GM12878 (cell line): ENCODE measurements around the gene ISM1. TPM values are rescaled to one million over a fixed set of nuclear protein-coding genes. Genes with fewer than 3 reads are reported as not detected.

ENCODE experiments used
- CTCF ChIP-seq, 3 experiments: IDR thresholded peaks in 2 of 3; conservative IDR thresholded peaks in 1 of 3; 2 replicates each; pipeline ENCODE4 v1.5.1; 2011; ENCODE audit warnings: low read depth in 3 of 3, low read length in 3 of 3, mild to moderate bottlenecking in 3 of 3, control low read depth in 2 of 3, moderate library complexity in 2 of 3, inconsistent platforms in 1 of 3, mixed read lengths in 1 of 3; ENCODE audit not compliant: control insufficient read depth in 2 of 3, insufficient read depth in 1 of 3; ENCODE audit errors: extremely low read depth in 1 of 3
- IKZF1 ChIP-seq: fragments of 450-650 bp; conservative IDR thresholded peaks from 2 replicates; pipeline ENCODE4 v1.6.1; 2017; ENCODE audit warnings: antibody characterized with exemption, mild to moderate bottlenecking
- KAT2A ChIP-seq: conservative IDR thresholded peaks from 2 replicates; pipeline ENCODE4 v1.6.1; 2011; ENCODE audit warnings: low read depth, low read length; ENCODE audit not compliant: control insufficient read depth
- POLR2AphosphoS5 ChIP-seq: IDR thresholded peaks from 2 replicates; pipeline ENCODE4 v1.6.1; 2011; ENCODE audit warnings: mild to moderate bottlenecking, low read length, inconsistent platforms
- TCF12 ChIP-seq: IDR thresholded peaks from 2 replicates; pipeline ENCODE4 v1.6.1; 2011; ENCODE audit warnings: low read depth, mild to moderate bottlenecking, low read length
- ZNF207 ChIP-seq: fragments of 450-650 bp; IDR thresholded peaks from 2 replicates; pipeline ENCODE4 v1.6.1; 2014; ENCODE audit warnings: antibody characterized with exemption, mild to moderate bottlenecking, borderline replicate concordance
- ZNF24 ChIP-seq: fragments of 450-650 bp; IDR thresholded peaks from 2 replicates; pipeline ENCODE4 v1.6.1; 2017; ENCODE audit warnings: antibody characterized with exemption, mild to moderate bottlenecking
- polyA plus RNA-seq, 11 experiments: library from polyadenylated mRNA; depleted of rRNA in 4 of 11; unstranded in 6 of 11; stranded (reverse) in 5 of 11; fragments of >200 nt; fragmentation: Nextera tagmentation in 4 of 11; fragmentation: Illumina TruSeq in 1 of 11; extraction: Ambion mirVana in 4 of 11; extraction: Trizol in 1 of 11; gene quantifications; 1 replicate in 1 of 11; 2 replicates in 10 of 11; pipeline versions ENCODE4 v1.2.1 to v1.2.3, GENCODE V29; 2011 to 2016; ENCODE audit warnings: inconsistent platforms in 2 of 11, missing spikeins in 2 of 11, low read depth in 1 of 11
- total RNA-seq, 4 experiments: library from RNA; depleted of rRNA in 3 of 4; stranded (reverse); fragments of >200 nt in 3 of 4; fragmentation: Illumina TruSeq in 1 of 4; extraction: Trizol in 1 of 4; gene quantifications; 2 replicates each; pipeline versions ENCODE4 v1.2.1 to v1.2.3, GENCODE V29; 2013 to 2021
- TF ChIP-seq, protein P1 (sequence below): fragments of 450-650 bp; IDR thresholded peaks from 2 replicates; pipeline ENCODE4 v1.6.1; 2016; ENCODE audit warnings: mild to moderate bottlenecking, moderate library complexity, borderline replicate concordance

The ISM1 gene
- total and polyA plus RNA-seq, 10 of the 15 experiments (the other 5 are each of a cell fraction or from before 2014, with no cell fraction given) = 0.01 to 0.03 TPM; not detected in 8

- TF ChIP-seq, protein P1, sequence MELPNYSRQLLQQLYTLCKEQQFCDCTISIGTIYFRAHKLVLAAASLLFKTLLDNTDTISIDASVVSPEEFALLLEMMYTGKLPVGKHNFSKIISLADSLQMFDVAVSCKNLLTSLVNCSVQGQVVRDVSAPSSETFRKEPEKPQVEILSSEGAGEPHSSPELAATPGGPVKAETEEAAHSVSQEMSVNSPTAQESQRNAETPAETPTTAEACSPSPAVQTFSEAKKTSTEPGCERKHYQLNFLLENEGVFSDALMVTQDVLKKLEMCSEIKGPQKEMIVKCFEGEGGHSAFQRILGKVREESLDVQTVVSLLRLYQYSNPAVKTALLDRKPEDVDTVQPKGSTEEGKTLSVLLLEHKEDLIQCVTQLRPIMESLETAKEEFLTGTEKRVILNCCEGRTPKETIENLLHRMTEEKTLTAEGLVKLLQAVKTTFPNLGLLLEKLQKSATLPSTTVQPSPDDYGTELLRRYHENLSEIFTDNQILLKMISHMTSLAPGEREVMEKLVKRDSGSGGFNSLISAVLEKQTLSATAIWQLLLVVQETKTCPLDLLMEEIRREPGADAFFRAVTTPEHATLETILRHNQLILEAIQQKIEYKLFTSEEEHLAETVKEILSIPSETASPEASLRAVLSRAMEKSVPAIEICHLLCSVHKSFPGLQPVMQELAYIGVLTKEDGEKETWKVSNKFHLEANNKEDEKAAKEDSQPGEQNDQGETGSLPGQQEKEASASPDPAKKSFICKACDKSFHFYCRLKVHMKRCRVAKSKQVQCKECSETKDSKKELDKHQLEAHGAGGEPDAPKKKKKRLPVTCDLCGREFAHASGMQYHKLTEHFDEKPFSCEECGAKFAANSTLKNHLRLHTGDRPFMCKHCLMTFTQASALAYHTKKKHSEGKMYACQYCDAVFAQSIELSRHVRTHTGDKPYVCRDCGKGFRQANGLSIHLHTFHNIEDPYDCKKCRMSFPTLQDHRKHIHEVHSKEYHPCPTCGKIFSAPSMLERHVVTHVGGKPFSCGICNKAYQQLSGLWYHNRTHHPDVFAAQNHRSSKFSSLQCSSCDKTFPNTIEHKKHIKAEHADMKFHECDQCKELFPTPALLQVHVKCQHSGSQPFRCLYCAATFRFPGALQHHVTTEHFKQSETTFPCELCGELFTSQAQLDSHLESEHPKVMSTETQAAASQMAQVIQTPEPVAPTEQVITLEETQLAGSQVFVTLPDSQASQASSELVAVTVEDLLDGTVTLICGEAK = no peak
- TF ChIP-seq POLR2AphosphoS5 = no peak
- TF ChIP-seq CTCF (IDR thresholded peaks at IDR 0.05 in 2 of 3, conservative IDR thresholded peaks at IDR 0.05 in 1 of 3; ENCODE audit: control insufficient read depth in 2 of 3, extremely low read depth in 1 of 3, insufficient read depth in 1 of 3, low read depth in 3 of 3, low read length in 3 of 3) = no peak
- TF ChIP-seq KAT2A = no peak
- no peak for TF ChIP-seq ZNF24
- TF ChIP-seq ZNF207 = no peak
- no peak for TF ChIP-seq TCF12
- no peak for TF ChIP-seq IKZF1
Measured at GRCh38 chr20:13271977-13272975, 51.2 kb downstream of the ISM1 start (continued).
